ENCODE results near the gene ORM2. TPM values are rescaled to one million over a fixed set of nuclear protein-coding genes. Genes with fewer than 3 reads are reported as not detected.

The ORM2 gene
- total RNA-seq, 4 donors from 2014 or later = not detected

DNA sequence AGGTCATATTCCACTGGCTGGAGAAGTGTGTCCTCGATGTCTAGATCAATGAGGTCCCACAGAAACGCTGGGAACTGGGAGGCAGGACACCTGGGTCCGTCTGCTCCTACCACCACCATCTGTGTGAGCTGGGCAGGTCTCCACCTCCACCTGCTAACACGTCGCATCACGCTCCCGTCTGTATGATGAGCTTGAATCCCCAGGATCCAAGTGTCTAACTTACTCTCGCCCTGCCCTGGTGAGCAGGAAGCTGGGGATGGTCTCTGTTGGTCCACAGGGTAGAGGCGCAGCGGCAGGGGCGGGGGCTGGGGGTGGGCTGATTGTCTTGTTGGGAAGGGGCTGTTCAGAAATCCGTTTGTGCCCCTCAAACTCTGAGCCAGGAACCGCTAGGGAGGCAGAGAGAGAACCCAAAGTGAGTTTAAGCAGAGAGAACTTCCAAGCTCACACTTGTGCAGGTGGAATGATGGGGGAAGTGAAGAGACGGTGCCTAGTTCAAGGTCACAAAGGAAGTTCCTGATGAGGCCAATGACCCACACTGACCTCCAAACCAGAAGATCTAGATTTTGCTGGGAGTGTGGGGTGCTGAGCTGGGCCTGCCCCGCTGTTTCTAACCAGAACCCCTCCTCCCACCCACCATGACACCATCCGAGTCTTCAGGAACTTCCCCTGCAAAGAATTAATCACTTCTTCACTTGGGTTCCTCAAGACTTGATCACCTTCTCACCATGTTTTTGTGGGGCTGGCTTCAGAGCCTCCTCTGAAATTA, 21.1 kb downstream of the ORM2 start:
- TF ChIP-seq, protein P1, sequence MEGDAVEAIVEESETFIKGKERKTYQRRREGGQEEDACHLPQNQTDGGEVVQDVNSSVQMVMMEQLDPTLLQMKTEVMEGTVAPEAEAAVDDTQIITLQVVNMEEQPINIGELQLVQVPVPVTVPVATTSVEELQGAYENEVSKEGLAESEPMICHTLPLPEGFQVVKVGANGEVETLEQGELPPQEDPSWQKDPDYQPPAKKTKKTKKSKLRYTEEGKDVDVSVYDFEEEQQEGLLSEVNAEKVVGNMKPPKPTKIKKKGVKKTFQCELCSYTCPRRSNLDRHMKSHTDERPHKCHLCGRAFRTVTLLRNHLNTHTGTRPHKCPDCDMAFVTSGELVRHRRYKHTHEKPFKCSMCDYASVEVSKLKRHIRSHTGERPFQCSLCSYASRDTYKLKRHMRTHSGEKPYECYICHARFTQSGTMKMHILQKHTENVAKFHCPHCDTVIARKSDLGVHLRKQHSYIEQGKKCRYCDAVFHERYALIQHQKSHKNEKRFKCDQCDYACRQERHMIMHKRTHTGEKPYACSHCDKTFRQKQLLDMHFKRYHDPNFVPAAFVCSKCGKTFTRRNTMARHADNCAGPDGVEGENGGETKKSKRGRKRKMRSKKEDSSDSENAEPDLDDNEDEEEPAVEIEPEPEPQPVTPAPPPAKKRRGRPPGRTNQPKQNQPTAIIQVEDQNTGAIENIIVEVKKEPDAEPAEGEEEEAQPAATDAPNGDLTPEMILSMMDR (IDR thresholded peaks at IDR 0.05) = no peak
- TF ChIP-seq EP300 (IDR thresholded peaks at IDR 0.05) = no peak
- no peak for TF ChIP-seq POLR2A (IDR thresholded peaks at IDR 0.05)
- Histone ChIP-seq H3K27ac (peak overlapping the region in 2 of 4 donors; percentile 12 to 68), H3K9me3 (no peaks in the 10 kb centered on the region), H3K36me3 (peaks cover 0 to 88% (median 53%) of the 10 kb centered on the region in 3 donors), H3K4me3 (no peak overlapping the region), H3K4me1 (peaks cover 0 to 32% (median 8%) of the 10 kb centered on the region in 4 donors), H3K27me3 (no peaks in the 10 kb centered on the region)
- WGBS, 2 donors = 92 to 93% methylated on average over 16 of the region's 16 CpGs
- DNase-seq (ENCODE audit: low spot score in 2 of 2) = no peak

DNA sequence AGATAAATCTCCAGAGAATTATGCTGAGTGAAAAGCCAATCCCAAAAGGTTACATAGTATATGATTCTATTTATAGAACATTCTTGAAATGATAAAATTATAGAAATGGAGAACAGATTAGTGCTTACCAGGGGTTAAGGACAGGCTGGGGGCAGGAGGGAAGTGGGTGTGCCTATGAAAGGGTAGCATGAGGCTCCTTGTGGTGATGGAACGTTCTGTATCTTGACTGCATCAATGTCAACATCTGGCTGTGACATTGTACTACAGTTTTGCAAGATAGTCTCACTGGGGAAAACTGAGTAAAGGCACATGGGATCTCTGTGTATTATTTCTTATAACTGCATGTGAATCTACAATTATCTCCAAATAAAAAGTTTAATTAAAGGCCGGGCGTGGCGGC, 22.3 kb downstream of the ORM2 start:
- no peaks in the 10 kb centered on the region for H3K27me3 ChIP-seq
- H3K4me3 ChIP-seq = no peak overlapping the region
- H3K4me1 ChIP-seq = peaks cover 0 to 32% (median 8%) of the 10 kb centered on the region in 4 donors
- WGBS, 2 donors = 75 to 80% methylated on average over 4 of the region's 4 CpGs
- peak overlapping the region in 1 of 4 donors; percentile 36 for H3K27ac ChIP-seq
- DNase-seq (ENCODE audit: low spot score in 2 of 2) = peak in 1 of 2 donors; percentile 43
- TF ChIP-seq POLR2A (IDR thresholded peaks at IDR 0.05) (no peak), EP300 (IDR thresholded peaks at IDR 0.05) (peak; percentile 69 to 81)
- TF ChIP-seq, protein P1 (IDR thresholded peaks at IDR 0.05) = no peak
- H3K9me3 ChIP-seq = no peaks in the 10 kb centered on the region
- H3K36me3 ChIP-seq = peaks cover 0 to 88% (median 45%) of the 10 kb centered on the region in 3 donors

DNA sequence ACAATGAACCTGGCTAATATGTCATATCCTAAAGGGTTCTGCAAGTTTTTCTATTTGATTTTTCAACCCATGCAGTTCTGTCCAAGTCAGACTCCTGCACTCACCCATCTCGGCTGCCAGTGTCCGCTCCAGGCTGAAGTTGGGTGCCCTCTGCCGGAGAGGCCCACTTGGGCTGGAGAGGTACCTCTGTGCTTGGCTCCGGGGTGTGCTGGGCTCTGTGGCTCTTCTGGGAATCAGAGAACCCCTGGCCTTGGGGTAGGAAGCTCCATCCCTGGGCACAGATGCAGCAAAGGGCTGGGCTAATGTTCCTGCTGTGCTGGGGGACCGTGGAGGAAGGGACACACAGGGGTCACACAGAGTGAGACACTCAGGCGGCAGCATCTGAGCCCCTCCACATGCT, 26.2 kb downstream of the ORM2 start:
- H3K27ac ChIP-seq = no peak overlapping the region
- no peaks in the 10 kb centered on the region for H3K27me3 ChIP-seq
- no peak for TF ChIP-seq POLR2A (IDR thresholded peaks at IDR 0.05)
- TF ChIP-seq EP300 (IDR thresholded peaks at IDR 0.05) = no peak
- TF ChIP-seq, protein P1 (IDR thresholded peaks at IDR 0.05) = no peak
- H3K9me3 ChIP-seq = no peaks in the 10 kb centered on the region
- no peak for DNase-seq (ENCODE audit: low spot score in 2 of 2)
- H3K4me3 ChIP-seq = no peak overlapping the region
- peaks cover 0 to 89% (median 45%) of the 10 kb centered on the region in 3 donors for H3K36me3 ChIP-seq
- H3K4me1 ChIP-seq = peaks cover 0 to 10% (median 0%) of the 10 kb centered on the region in 4 donors
- 85 to 88% methylated on average over 6 of the region's 6 CpGs for WGBS, 2 donors

DNA sequence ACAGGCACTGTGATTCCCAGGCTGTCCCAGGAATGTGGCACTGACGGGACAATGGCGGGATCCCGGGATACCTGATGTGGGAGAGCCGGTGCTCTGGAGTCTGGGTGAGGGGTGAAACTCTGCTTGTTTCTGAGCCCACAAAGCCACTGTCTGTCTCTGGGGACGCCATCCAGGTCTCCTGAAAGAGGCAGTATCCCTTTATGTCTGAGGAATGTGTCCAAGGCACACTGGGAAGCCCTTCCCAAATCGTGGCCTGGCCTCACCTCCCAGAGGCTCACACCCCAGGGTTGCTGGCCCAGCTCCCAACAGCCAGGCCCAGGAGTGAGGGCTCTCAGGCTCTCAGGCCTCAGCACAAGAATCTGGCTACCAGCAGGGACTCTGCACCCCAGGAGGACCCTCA, 27.1 kb downstream of the ORM2 start:
- TF ChIP-seq EP300 (IDR thresholded peaks at IDR 0.05) (no peak), POLR2A (IDR thresholded peaks at IDR 0.05) (no peak)
- TF ChIP-seq, protein P1 (IDR thresholded peaks at IDR 0.05) = no peak
- Histone ChIP-seq H3K27me3 (no peaks in the 10 kb centered on the region), H3K27ac (no peak overlapping the region), H3K36me3 (peaks cover 0 to 89% (median 42%) of the 10 kb centered on the region in 3 donors), H3K4me3 (no peak overlapping the region), H3K4me1 (peaks cover 0 to 5% (median 0%) of the 10 kb centered on the region in 4 donors), H3K9me3 (no peaks in the 10 kb centered on the region)
- 67 to 85% methylated on average over 6 of the region's 6 CpGs for WGBS, 2 donors
- no peak for DNase-seq (ENCODE audit: low spot score in 2 of 2)

DNA sequence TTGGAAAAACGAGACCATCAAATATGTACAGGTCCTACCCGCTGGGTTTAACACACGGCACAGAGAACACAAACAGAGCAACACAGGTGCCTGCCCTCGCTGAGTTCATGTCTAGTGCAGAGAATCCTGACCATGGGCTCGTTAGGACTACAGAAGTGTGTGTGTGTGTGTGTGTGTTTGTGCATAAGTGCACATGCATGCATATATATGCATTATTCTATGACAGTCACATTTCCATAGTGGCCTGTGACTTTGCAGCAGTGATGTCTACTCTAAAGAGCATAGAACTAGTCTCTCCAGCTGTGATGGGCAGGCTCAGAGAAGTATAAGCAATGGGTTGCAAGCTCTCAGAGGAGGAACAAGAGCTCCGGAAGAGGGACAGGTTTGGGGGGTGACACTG, 27.7 kb downstream of the ORM2 start:
- Histone ChIP-seq H3K4me1 (peaks cover 0 to 2% (median 0%) of the 10 kb centered on the region in 4 donors), H3K9me3 (no peaks in the 10 kb centered on the region), H3K36me3 (peaks cover 0 to 94% (median 47%) of the 10 kb centered on the region in 3 donors), H3K27ac (no peak overlapping the region), H3K27me3 (no peaks in the 10 kb centered on the region), H3K4me3 (no peak overlapping the region)
- WGBS, 2 donors = 87 to 88% methylated on average over 6 of the region's 6 CpGs
- DNase-seq (ENCODE audit: low spot score in 2 of 2) = no peak
- TF ChIP-seq EP300 (IDR thresholded peaks at IDR 0.05) (no peak), POLR2A (IDR thresholded peaks at IDR 0.05) (no peak)
- TF ChIP-seq, protein P1 (IDR thresholded peaks at IDR 0.05) = no peak

All from tibial nerve (tissue), 4 donors.